Uterus (tissue), 2 donors: ENCODE results near the gene TNFAIP2.

Experiments
- CTCF ChIP-seq, 4 experiments: fragments of 200-600 bp in 2 of 4; fragments of 450-650 bp in 2 of 4; sonication (generic) in 2 of 4; IDR thresholded peaks; one replicate each; pipeline ENCODE4 v1.5.1; 2016 to 2019; ENCODE audit warnings: antibody characterized with exemption in 4 of 4, mild to moderate bottlenecking in 2 of 4, moderate library complexity in 1 of 4
- POLR2A ChIP-seq, 2 donors: fragments of 450-650 bp; IDR thresholded peaks; one replicate each; pipeline ENCODE4 v1.6.1; 2016; ENCODE audit warnings: antibody characterized with exemption in 2 of 2, mild to moderate bottlenecking in 1 of 2, moderate library complexity in 1 of 2

- TF ChIP-seq POLR2A (IDR thresholded peaks at IDR 0.05): no peak
- TF ChIP-seq CTCF (IDR thresholded peaks at IDR 0.05): no peak
These were observed 54.1 kb downstream of the TNFAIP2 start for GRCh38 chr14:103177376-103177775.
